Heart left ventricle (tissue), 16 donors: ENCODE data around the gene MTHFR. TPM values are rescaled to one million over a fixed set of nuclear protein-coding genes. Genes with fewer than 3 reads are reported as not detected.
A peak's percentile ranks its signal among the peaks of the same experiment; 100 is the strongest.

ENCODE experiments used
- ATAC-seq, 4 donors: fragments of 200-7000 bp; cut with Tn5 transposase; one replicate each; pipeline ENCODE4 v1.9.1; 2020 to 2022; ENCODE audit warnings: moderate library complexity in 4 of 4, mild to moderate bottlenecking in 3 of 4, moderate number of reproducible peaks in 1 of 4
- DNase-seq, 5 donors: peaks; one replicate each; pipeline ENCODE4 v3.0.0-alpha.2; 2020
- H3K27ac ChIP-seq, 12 donors: fragments of 200-600 bp; sonication (generic) in 4 of 12; one replicate each; pipeline versions ENCODE4 v1.5.0 to v1.8.0; 2016 to 2022; ENCODE audit warnings: mild to moderate bottlenecking in 2 of 12
- H3K27me3 ChIP-seq, 9 donors: fragments of 200-600 bp; sonication (generic) in 2 of 9; one replicate each; pipeline versions ENCODE4 v1.5.1 to v1.8.0; 2016 to 2022; ENCODE audit warnings: mild to moderate bottlenecking in 3 of 9
- H3K36me3 ChIP-seq, 9 donors: fragments of 200-600 bp; sonication (generic) in 2 of 9; one replicate each; pipeline versions ENCODE4 v1.5.0 to v1.8.0; 2018 to 2022; ENCODE audit warnings: mild to moderate bottlenecking in 2 of 9
- H3K4me1 ChIP-seq, 12 donors: fragments of 200-600 bp; sonication (generic) in 4 of 12; one replicate each; pipeline versions ENCODE4 v1.5.0 to v1.8.0; 2016 to 2022; ENCODE audit warnings: mild to moderate bottlenecking in 3 of 12
- H3K4me3 ChIP-seq, 12 donors: fragments of 200-600 bp; sonication (generic) in 4 of 12; one replicate each; pipeline versions ENCODE4 v1.5.0 to v1.8.0; 2017 to 2022; ENCODE audit warnings: mild to moderate bottlenecking in 9 of 12, moderate library complexity in 4 of 12
- H3K9me3 ChIP-seq, 12 donors: fragments of 200-600 bp; sonication (generic) in 4 of 12; one replicate each; pipeline versions ENCODE4 v1.5.0 to v1.8.0; 2016 to 2022; ENCODE audit warnings: mild to moderate bottlenecking in 1 of 12
- POLR2A ChIP-seq, 2 donors: fragments of 450-650 bp; IDR thresholded peaks; one replicate each; pipeline ENCODE4 v1.6.1; 2017; ENCODE audit warnings: antibody characterized with exemption in 2 of 2, mild to moderate bottlenecking in 2 of 2, moderate library complexity in 2 of 2
- WGBS, 4 donors: extraction: QIAGEN DNeasy Blood & Tissue Kit in 2 of 4; methylation state at CpG; one replicate each; pipeline versions ENCODE4 v1.1.5 to v1.1.7; 2013 to 2018; 5-methylcytosine and 5-hydroxymethylcytosine counted together
- intact Hi-C, 10 donors: fragments of 100-400 bp; cut with DNase I; formaldehyde crosslinking; loops; one replicate each; pipeline versions ENCODE4 v1.11.1 to v1.14.2; 2022
- long read RNA-seq, 3 donors: library from polyadenylated mRNA; unstranded; transcript quantifications; one replicate each; pipeline ENCODE4 v2.0.0, GENCODE V29; 2020 to 2021
- polyA plus RNA-seq, 2 donors: library from polyadenylated mRNA; stranded (reverse); fragments of 200-250 nt; gene quantifications; one replicate each; pipeline ENCODE4 v1.2.3, GENCODE V29; 2013
- total RNA-seq, 9 donors: library from RNA; depleted of rRNA in 2 of 9; stranded (reverse); fragments of >200 nt in 2 of 9; fragmentation: NEBNext Ultra II Directional in 3 of 9; extraction: Animal tissue kit (Norgen Biotek cat#: 25700) in 3 of 9; gene quantifications; one replicate each; pipeline versions ENCODE4 v1.1.0 to v1.2.4, GENCODE V29; 2016 to 2023
- TF ChIP-seq, protein P1 (sequence below), 12 donors: fragments of 200-600 bp; sonication (generic) in 4 of 12; IDR thresholded peaks; one replicate each; pipeline versions ENCODE4 v1.5.0 to v1.8.0; 2018 to 2022; ENCODE audit warnings: antibody characterized with exemption in 12 of 12, mild to moderate bottlenecking in 5 of 12
- donor health status: ischemic (EF 13 %, LVEDD 7.1; RV severe dilation, severe dysfunction).
- donor health status: healthy with polysubstance abuse.
- donor health status: DM: no; HTN: yes; CAD: no.
- donor health status: DM: no; HTN: no; CAD: no.
- donor health status: ischemic (EF 25% LVEDD 6.9; RV normal size, moderate dysfunction).
- donor health status: ischemic (EF 25% LVEDD 5.7; RV mildly dilated, moderate dysfunction).
- donor health status: healthy.
- donor health status: DM: yes; HTN: yes; CAD: no.
- donor health status: ischemic (EF 35%, LVEDD 5.7; RV mildly dilated, moderate dysfunction).
- donor health status: nonischemic (EF 11% LVEDD 7.7; RV severe dilation, severe dysfunction).
- donor health status: DM: yes; HTN: yes; CAD: no.
- donor health status: PGD.
- donor health status: ischemic (EF 29% LVEDD 5.4; RV normal size, mild dysfunction).
- donor health status: nonischemic (EF 23%, LVEDD 6.1; RV moderate dilation, normal function).

MTHFR gene
- total RNA-seq (10 to 100 TPM; 26.9 to 61.2 (median 38.1) TPM), polyA plus RNA-seq (10 to 100 TPM; 21.9 to 45.9 TPM)
- long read RNA-seq, donor 1, full-length matches to known transcripts: 15 of 55 reads
- long read RNA-seq, donor 1, partial matches to known transcripts: 12 of 55 reads
- long read RNA-seq, donor 1, other reads (novel, unspliced or antisense): 28 of 55 reads
- long read RNA-seq, donor 2, full-length matches to known transcripts: 55 of 114 reads
- long read RNA-seq, donor 2, partial matches to known transcripts: 23 of 114 reads
- long read RNA-seq, donor 2, other reads (novel, unspliced or antisense): 36 of 114 reads
- long read RNA-seq, donor 3, full-length matches to known transcripts: 6 of 42 reads
- long read RNA-seq, donor 3, partial matches to known transcripts: 15 of 42 reads
- long read RNA-seq, donor 3, other reads (novel, unspliced or antisense): 21 of 42 reads

DNA sequence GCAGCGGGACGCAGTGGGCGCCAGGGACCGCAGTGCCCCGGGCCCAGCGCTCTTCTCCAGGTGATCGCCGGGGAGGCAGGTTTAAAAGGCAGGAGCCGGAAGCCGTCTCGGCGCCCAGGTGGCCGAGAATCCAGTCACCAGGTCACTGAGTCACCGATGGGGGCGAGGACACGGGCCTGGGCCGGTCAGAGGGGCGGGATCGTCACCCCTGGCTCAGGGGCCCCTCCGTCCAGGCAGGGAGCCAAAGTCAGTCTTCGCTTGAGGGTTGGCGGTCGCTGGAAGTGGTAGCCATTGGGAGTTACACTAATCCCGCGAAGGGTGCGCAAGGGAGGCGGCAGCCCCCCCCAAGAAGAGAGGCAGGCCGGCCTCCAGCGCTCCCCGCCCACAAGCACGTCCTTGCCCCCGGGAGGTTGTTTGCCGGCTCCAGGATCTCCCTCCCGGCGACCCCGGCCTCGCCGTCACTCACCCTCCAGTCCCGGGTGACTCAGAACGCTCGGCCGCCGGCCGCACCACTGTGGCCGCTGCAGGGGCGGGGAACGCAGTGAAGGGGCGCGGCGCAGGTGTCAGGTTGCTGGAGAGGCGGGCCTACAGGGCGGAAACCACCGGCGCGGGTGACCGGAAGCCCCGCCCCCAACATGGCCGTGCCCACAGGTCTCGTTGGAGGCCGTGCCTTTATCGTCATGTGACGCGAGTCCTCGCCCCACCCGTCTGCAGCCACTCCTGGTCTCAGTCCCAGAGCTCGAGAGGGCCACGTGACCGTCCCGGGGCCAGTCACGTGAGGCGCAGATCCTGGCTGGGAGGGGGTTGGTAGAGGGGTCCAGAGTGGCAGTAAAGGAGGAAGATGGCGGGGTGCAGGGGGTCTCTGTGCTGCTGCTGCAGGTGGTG lies at the start of gene MTHFR, which contains the start of gene CLCN6:
Gene MTHFR, minus strand, starts transcription at position 543 of the 885 bp plus-strand sequence. CDS start 2,848 bp downstream, outside the sequence.
Gene CLCN6, plus strand, starts transcription at position 770 of the 885 bp plus-strand sequence. Its CDS starts 72 bp downstream, at position 842.
- intact Hi-C loops: loop anchor here in 6 of 10 donors (2.0 to 10.0 kb wide), 4 partner anchors 15 to 531 kb away; partner anchors contain the start of genes AGTRAP (in 5 of the 6) and UBIAD1 (in 1 of the 6)

GRCh38 chr1:11855430-11855829 lies 49.7 kb upstream of the MTHFR start:
- DNase-seq (no peak), ATAC-seq (no peak)
- no peak overlapping the region for H3K4me3 ChIP-seq
- peaks cover 12 to 44% (median 25%) of the 10 kb centered on the region in 9 donors for H3K27me3 ChIP-seq
- no peaks in the 10 kb centered on the region for H3K9me3 ChIP-seq
- no peaks in the 10 kb centered on the region for H3K36me3 ChIP-seq
- H3K27ac ChIP-seq: no peak overlapping the region
- peaks cover 0 to 12% (median 0%) of the 10 kb centered on the region in 12 donors for H3K4me1 ChIP-seq
- intact Hi-C loops: loop anchor here in 1 of 10 donors (5.0 kb wide), 1 partner anchor 37 kb away; no protein-coding TSS in a partner anchor
- 77 to 83% (median 79%) methylated on average over 8 of the region's 8 CpGs for WGBS, 4 donors
- TF ChIP-seq, protein P1, sequence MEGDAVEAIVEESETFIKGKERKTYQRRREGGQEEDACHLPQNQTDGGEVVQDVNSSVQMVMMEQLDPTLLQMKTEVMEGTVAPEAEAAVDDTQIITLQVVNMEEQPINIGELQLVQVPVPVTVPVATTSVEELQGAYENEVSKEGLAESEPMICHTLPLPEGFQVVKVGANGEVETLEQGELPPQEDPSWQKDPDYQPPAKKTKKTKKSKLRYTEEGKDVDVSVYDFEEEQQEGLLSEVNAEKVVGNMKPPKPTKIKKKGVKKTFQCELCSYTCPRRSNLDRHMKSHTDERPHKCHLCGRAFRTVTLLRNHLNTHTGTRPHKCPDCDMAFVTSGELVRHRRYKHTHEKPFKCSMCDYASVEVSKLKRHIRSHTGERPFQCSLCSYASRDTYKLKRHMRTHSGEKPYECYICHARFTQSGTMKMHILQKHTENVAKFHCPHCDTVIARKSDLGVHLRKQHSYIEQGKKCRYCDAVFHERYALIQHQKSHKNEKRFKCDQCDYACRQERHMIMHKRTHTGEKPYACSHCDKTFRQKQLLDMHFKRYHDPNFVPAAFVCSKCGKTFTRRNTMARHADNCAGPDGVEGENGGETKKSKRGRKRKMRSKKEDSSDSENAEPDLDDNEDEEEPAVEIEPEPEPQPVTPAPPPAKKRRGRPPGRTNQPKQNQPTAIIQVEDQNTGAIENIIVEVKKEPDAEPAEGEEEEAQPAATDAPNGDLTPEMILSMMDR (IDR thresholded peaks at IDR 0.05): no peak
- no peak for TF ChIP-seq POLR2A (IDR thresholded peaks at IDR 0.05)

More for the DNA sequence above, at the start of gene MTHFR, which contains the start of gene CLCN6:
- peaks cover 0 to 48% (median 38%) of the 10 kb centered on the region in 9 donors for H3K36me3 ChIP-seq
- peaks cover 14 to 82% (median 55%) of the 10 kb centered on the region in 12 donors for H3K4me1 ChIP-seq
- ATAC-seq (peak; percentile 85 to 90 (median 88)), DNase-seq (peak; percentile 100)
- WGBS, 4 donors: 0 to 1% (median 1%) methylated on average over 26 to 72 of the region's 72 CpGs
- H3K9me3 ChIP-seq: no peaks in the 10 kb centered on the region
- no peaks in the 10 kb centered on the region for H3K27me3 ChIP-seq
- peak within 1 kb of the TSS; percentile 63 to 98 (median 82) for H3K4me3 ChIP-seq
- peak; percentile 95 to 99 for TF ChIP-seq POLR2A (IDR thresholded peaks at IDR 0.05)
- TF ChIP-seq, protein P1 (IDR thresholded peaks at IDR 0.05): no peak
- peak within 1 kb of the TSS; percentile 97 to 100 (median 99) for H3K27ac ChIP-seq

GRCh38 chr1:11854519-11854918 lies 48.8 kb upstream of the MTHFR start:
- TF ChIP-seq, protein P1 (IDR thresholded peaks at IDR 0.05): no peak
- TF ChIP-seq POLR2A (IDR thresholded peaks at IDR 0.05): no peak
- no peaks in the 10 kb centered on the region for H3K9me3 ChIP-seq
- no peak overlapping the region for H3K4me3 ChIP-seq
- H3K4me1 ChIP-seq: peaks cover 0 to 12% (median 0%) of the 10 kb centered on the region in 12 donors
- no peaks in the 10 kb centered on the region for H3K36me3 ChIP-seq
- H3K27ac ChIP-seq: no peak overlapping the region
- peaks cover 12 to 35% (median 17%) of the 10 kb centered on the region in 9 donors for H3K27me3 ChIP-seq
- WGBS, 4 donors: 61 to 73% (median 66%) methylated on average over 8 of the region's 8 CpGs
- no peak for DNase-seq
- ATAC-seq: no peak
- intact Hi-C loops: no loop called here
